ENCODE measurements around the gene CRYBA4. TPM values are rescaled to one million over a fixed set of nuclear protein-coding genes. Genes with fewer than 3 reads are reported as not detected.

Gene CRYBA4
- total RNA-seq, 4 donors from 2014 or later = not detected

DNA sequence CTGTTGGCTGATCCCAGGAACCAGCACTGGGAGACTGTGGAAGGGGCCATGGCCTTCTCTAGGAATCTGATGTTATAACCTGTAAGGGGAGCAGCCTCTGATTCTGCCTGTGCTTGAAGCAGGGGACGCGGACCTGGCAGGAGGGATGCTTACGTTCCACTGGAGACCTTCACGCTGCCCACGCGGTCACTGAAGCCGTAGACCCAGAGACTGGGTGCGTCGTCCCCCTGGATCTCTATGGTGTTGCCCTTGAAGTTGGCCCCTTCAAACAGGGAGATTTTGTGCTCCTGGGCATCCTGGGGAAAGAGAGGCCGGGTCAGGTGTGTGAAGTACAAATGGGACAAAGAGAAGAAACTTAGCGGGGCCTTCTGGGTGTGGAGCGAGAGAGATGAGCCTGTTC, 20.0 kb upstream of the CRYBA4 start:
- no peaks in the 10 kb centered on the region for H3K36me3 ChIP-seq
- no peaks in the 10 kb centered on the region for H3K9me3 ChIP-seq
- H3K27ac ChIP-seq = no peak overlapping the region
- DNase-seq (ENCODE audit: low spot score in 2 of 2) = no peak
- WGBS = 96% methylated on average over 12 of the region's 12 CpGs
- H3K4me1 ChIP-seq = no peaks in the 10 kb centered on the region
- no peak for TF ChIP-seq CTCF (IDR thresholded peaks at IDR 0.05)
- no peak for TF ChIP-seq POLR2A (IDR thresholded peaks at IDR 0.05)
- no peak for TF ChIP-seq EP300 (IDR thresholded peaks at IDR 0.05)
- TF ChIP-seq POLR2AphosphoS5 (IDR thresholded peaks at IDR 0.05) = no peak
- no peaks in the 10 kb centered on the region for H3K27me3 ChIP-seq
- H3K4me3 ChIP-seq = no peak overlapping the region

DNA sequence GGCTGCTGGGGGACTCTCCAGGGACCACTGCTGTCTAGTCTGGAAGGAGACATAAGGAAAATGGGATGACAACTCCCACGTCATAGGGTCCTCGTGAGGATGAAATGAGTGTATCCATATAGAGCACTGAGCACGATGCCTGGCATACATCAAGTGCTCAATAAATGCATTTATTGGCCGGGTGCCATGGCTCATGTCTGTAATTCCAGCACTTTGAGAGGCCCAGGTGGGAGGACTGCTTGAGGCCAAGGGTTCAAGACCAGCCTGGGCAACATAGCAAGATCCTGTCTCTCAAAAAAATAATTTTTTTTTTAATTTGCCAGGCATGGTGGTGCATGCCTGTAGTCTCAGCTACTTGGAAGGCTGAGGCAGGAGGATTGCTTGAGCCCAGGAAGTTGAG, 19.6 kb upstream of the CRYBA4 start:
- 78% methylated on average over 4 of the region's 4 CpGs for WGBS
- H3K4me1 ChIP-seq = no peaks in the 10 kb centered on the region
- H3K27me3 ChIP-seq = no peaks in the 10 kb centered on the region
- no peak overlapping the region for H3K4me3 ChIP-seq
- no peaks in the 10 kb centered on the region for H3K9me3 ChIP-seq
- no peaks in the 10 kb centered on the region for H3K36me3 ChIP-seq
- no peak overlapping the region for H3K27ac ChIP-seq
- TF ChIP-seq POLR2A (IDR thresholded peaks at IDR 0.05) (no peak), EP300 (IDR thresholded peaks at IDR 0.05) (no peak), CTCF (IDR thresholded peaks at IDR 0.05) (no peak), POLR2AphosphoS5 (IDR thresholded peaks at IDR 0.05) (no peak)
- no peak for DNase-seq (ENCODE audit: low spot score in 2 of 2)

GRCh38 chr22:26604368-26604767, 17.4 kb upstream of the CRYBA4 start:
- H3K36me3 ChIP-seq = no peaks in the 10 kb centered on the region
- no peaks in the 10 kb centered on the region for H3K4me1 ChIP-seq
- H3K4me3 ChIP-seq = no peak overlapping the region
- no peaks in the 10 kb centered on the region for H3K9me3 ChIP-seq
- H3K27ac ChIP-seq = no peak overlapping the region
- DNase-seq (ENCODE audit: low spot score in 2 of 2) = no peak
- TF ChIP-seq CTCF (IDR thresholded peaks at IDR 0.05) = no peak
- no peak for TF ChIP-seq EP300 (IDR thresholded peaks at IDR 0.05)
- no peak for TF ChIP-seq POLR2AphosphoS5 (IDR thresholded peaks at IDR 0.05)
- TF ChIP-seq POLR2A (IDR thresholded peaks at IDR 0.05) = no peak
- H3K27me3 ChIP-seq = no peaks in the 10 kb centered on the region
- 69% methylated on average over 1 of the region's 1 CpG for WGBS

GRCh38 chr22:26606611-26607010, 15.2 kb upstream of the CRYBA4 start:
- TF ChIP-seq EP300 (IDR thresholded peaks at IDR 0.05) (no peak), POLR2A (IDR thresholded peaks at IDR 0.05) (no peak), POLR2AphosphoS5 (IDR thresholded peaks at IDR 0.05) (no peak), CTCF (IDR thresholded peaks at IDR 0.05) (no peak)
- 92% methylated on average over 4 of the region's 4 CpGs for WGBS
- Histone ChIP-seq H3K36me3 (no peaks in the 10 kb centered on the region), H3K9me3 (no peaks in the 10 kb centered on the region), H3K27me3 (no peaks in the 10 kb centered on the region), H3K4me1 (no peaks in the 10 kb centered on the region), H3K4me3 (no peak overlapping the region), H3K27ac (no peak overlapping the region)
- DNase-seq (ENCODE audit: low spot score in 2 of 2) = no peak

DNA sequence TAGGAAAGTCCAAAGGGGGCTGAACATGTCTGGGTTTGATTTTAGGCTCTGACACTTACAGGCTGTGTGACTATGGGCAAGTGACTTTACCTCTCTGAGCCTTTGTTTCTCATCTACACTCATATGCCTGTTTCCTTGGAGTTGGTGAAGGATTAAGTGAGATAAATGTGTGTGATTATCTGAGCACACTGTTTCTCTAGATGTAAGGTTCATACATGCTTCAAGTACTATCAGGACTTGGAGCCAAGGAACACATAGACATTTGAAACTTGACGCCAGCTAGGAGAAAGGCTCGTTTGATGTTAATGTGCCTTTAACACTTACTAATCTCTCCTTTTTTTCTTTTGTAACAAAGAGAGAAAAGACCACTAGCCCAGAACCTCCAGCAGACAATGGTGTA, 13.6 kb upstream of the CRYBA4 start:
- no peak for TF ChIP-seq CTCF (IDR thresholded peaks at IDR 0.05)
- TF ChIP-seq POLR2AphosphoS5 (IDR thresholded peaks at IDR 0.05) = no peak
- TF ChIP-seq POLR2A (IDR thresholded peaks at IDR 0.05) = no peak
- no peak for TF ChIP-seq EP300 (IDR thresholded peaks at IDR 0.05)
- H3K4me1 ChIP-seq = no peaks in the 10 kb centered on the region
- WGBS = 42% methylated on average over 2 of the region's 2 CpGs
- no peaks in the 10 kb centered on the region for H3K9me3 ChIP-seq
- no peaks in the 10 kb centered on the region for H3K36me3 ChIP-seq
- H3K27me3 ChIP-seq = no peaks in the 10 kb centered on the region
- no peak overlapping the region for H3K4me3 ChIP-seq
- H3K27ac ChIP-seq = no peak overlapping the region
- no peak for DNase-seq (ENCODE audit: low spot score in 2 of 2)
